Neuron (in vitro differentiated cells): ENCODE results near the gene USP4.
"Not testable (repeated sequence)": the region's sequence is repeated elsewhere in the genome, so short reads cannot be mapped to it uniquely, and the experiment has no call there.

Experiments used
- H2AFZ ChIP-seq: one replicate; pipeline ENCODE4 v1.6.1; 2013; ENCODE audit warnings: low read depth, mild to moderate bottlenecking, inconsistent platforms, low read length, moderate library complexity
- H3K27me3 ChIP-seq: one replicate; pipeline ENCODE4 v1.6.1; 2013; ENCODE audit warnings: low read length; ENCODE audit not compliant: insufficient read depth
- H3K36me3 ChIP-seq: one replicate; pipeline ENCODE4 v1.6.1; 2013; ENCODE audit warnings: low read length; ENCODE audit not compliant: insufficient read depth
- H3K4me1 ChIP-seq: one replicate; pipeline ENCODE4 v1.6.1; 2013; ENCODE audit warnings: low read length; ENCODE audit not compliant: insufficient read depth
- H3K4me3 ChIP-seq: 2 replicates; pipeline ENCODE4 v1.5.1; 2013; ENCODE audit warnings: mild to moderate bottlenecking, low read length, moderate library complexity
- H3K9me3 ChIP-seq: one replicate; pipeline ENCODE4 v1.6.1; 2013; ENCODE audit warnings: low read length

Gene USP4

GRCh38 chr3:49362561-49362960, 22.7 kb upstream of the USP4 start:
- H3K9me3 ChIP-seq: peaks cover 2% of the 10 kb centered on the region
- H3K4me1 ChIP-seq: peaks cover 11% of the 10 kb centered on the region
- H3K36me3 ChIP-seq: peaks cover 59% of the 10 kb centered on the region
- H3K4me3 ChIP-seq: no peak overlapping the region
- no peak overlapping the region for H2AFZ ChIP-seq
- H3K27me3 ChIP-seq: no peaks in the 10 kb centered on the region

- Histone ChIP-seq H2AFZ (no peak overlapping the region), H3K4me3 (no peak overlapping the region), H3K4me1 (peaks cover 13% of the 10 kb centered on the region), H3K36me3 (peaks cover 46% of the 10 kb centered on the region), H3K9me3 (no peaks in the 10 kb centered on the region), H3K27me3 (no peaks in the 10 kb centered on the region)
These were observed 19.8 kb upstream of the USP4 start for GRCh38 chr3:49359623-49360022.

- peak overlapping the region; percentile 65 for H3K4me3 ChIP-seq
These were observed 19.0 kb upstream of the USP4 start for GRCh38 chr3:49358884-49359225.

GRCh38 chr3:49358217-49358883, 18.5 kb upstream of the USP4 start, which contains the start of gene GPX1:
Gene GPX1 (minus strand): TSS chr3:49358353. CDS start chr3:49358278, 75 bp downstream.
- Histone ChIP-seq H2AFZ (peak within 1 kb of the TSS; percentile 2), H3K36me3 (peaks cover 39% of the 10 kb centered on the region), H3K4me3 (peak within 1 kb of the TSS; percentile 65), H3K9me3 (no peaks in the 10 kb centered on the region), H3K4me1 (peaks cover 13% of the 10 kb centered on the region), H3K27me3 (no peaks in the 10 kb centered on the region)

More at GRCh38 chr3:49358884-49359225, 19.0 kb upstream of the USP4 start:
- Histone ChIP-seq H3K9me3 (no peaks in the 10 kb centered on the region), H3K27me3 (no peaks in the 10 kb centered on the region), H3K36me3 (peaks cover 44% of the 10 kb centered on the region), H2AFZ (no peak overlapping the region), H3K4me1 (peaks cover 13% of the 10 kb centered on the region)

GRCh38 chr3:49357443-49358216, 17.8 kb upstream of the USP4 start:
- not testable (repeated sequence) for H3K9me3 ChIP-seq, H3K27me3 ChIP-seq
- H3K4me3 ChIP-seq: peak overlapping the region; percentile 65
- H3K4me1 ChIP-seq: peaks cover 13% of the 10 kb centered on the region
- H3K36me3 ChIP-seq: peaks cover 35% of the 10 kb centered on the region
- H2AFZ ChIP-seq: peak overlapping the region; percentile 2

GRCh38 chr3:49357095-49357442, 17.2 kb upstream of the USP4 start:
- peaks cover 29% of the 10 kb centered on the region for H3K36me3 ChIP-seq
- peaks cover 13% of the 10 kb centered on the region for H3K4me1 ChIP-seq
- H3K9me3 ChIP-seq: not testable (repeated sequence)

GRCh38 chr3:49352890-49353421, 13.1 kb upstream of the USP4 start:
- Histone ChIP-seq H3K27me3 (no peaks in the 10 kb centered on the region), H3K9me3 (no peaks in the 10 kb centered on the region), H3K4me3 (no peak overlapping the region), H3K4me1 (peaks cover 2% of the 10 kb centered on the region), H3K36me3 (peaks cover 6% of the 10 kb centered on the region), H2AFZ (no peak overlapping the region)

More at GRCh38 chr3:49357095-49357442, 17.2 kb upstream of the USP4 start:
- peak overlapping the region; percentile 65 for H3K4me3 ChIP-seq
- H2AFZ ChIP-seq, H3K27me3 ChIP-seq: not testable (repeated sequence)

- no peak overlapping the region for H2AFZ ChIP-seq
- no peaks in the 10 kb centered on the region for H3K9me3 ChIP-seq
These were observed 12.4 kb upstream of the USP4 start for GRCh38 chr3:49352281-49352680.

GRCh38 chr3:49351521-49352011, 11.7 kb upstream of the USP4 start:
- no peaks in the 10 kb centered on the region for H3K9me3 ChIP-seq
- peaks cover 6% of the 10 kb centered on the region for H3K36me3 ChIP-seq
- H3K4me3 ChIP-seq: no peak overlapping the region
- no peak overlapping the region for H2AFZ ChIP-seq
- no peaks in the 10 kb centered on the region for H3K4me1 ChIP-seq
- no peaks in the 10 kb centered on the region for H3K27me3 ChIP-seq

More at GRCh38 chr3:49352281-49352680, 12.4 kb upstream of the USP4 start:
- Histone ChIP-seq H3K27me3 (no peaks in the 10 kb centered on the region), H3K4me3 (no peak overlapping the region), H3K4me1 (no peaks in the 10 kb centered on the region), H3K36me3 (peaks cover 6% of the 10 kb centered on the region)

GRCh38 chr3:49349348-49350114, 9.7 kb upstream of the USP4 start:
- H3K4me3 ChIP-seq: no peak overlapping the region
- H3K4me1 ChIP-seq: no peaks in the 10 kb centered on the region
- H3K9me3 ChIP-seq: no peaks in the 10 kb centered on the region
- no peak overlapping the region for H2AFZ ChIP-seq
- H3K27me3 ChIP-seq: no peaks in the 10 kb centered on the region
- no peaks in the 10 kb centered on the region for H3K36me3 ChIP-seq

- not testable (repeated sequence) for H3K36me3 ChIP-seq, H3K27me3 ChIP-seq, H2AFZ ChIP-seq, H3K9me3 ChIP-seq, H3K4me3 ChIP-seq, H3K4me1 ChIP-seq
These were observed 8.5 kb upstream of the USP4 start for GRCh38 chr3:49348361-49348760.

GRCh38 chr3:49346797-49347251, 7.0 kb upstream of the USP4 start:
- Histone ChIP-seq H3K27me3 (no peaks in the 10 kb centered on the region), H3K4me3 (no peak overlapping the region), H2AFZ (no peak overlapping the region), H3K4me1 (no peaks in the 10 kb centered on the region), H3K9me3 (no peaks in the 10 kb centered on the region), H3K36me3 (no peaks in the 10 kb centered on the region)

- H3K36me3 ChIP-seq: no peaks in the 10 kb centered on the region
- H3K27me3 ChIP-seq: no peaks in the 10 kb centered on the region
- peaks cover 5% of the 10 kb centered on the region for H3K4me1 ChIP-seq
- H2AFZ ChIP-seq: no peak overlapping the region
- H3K4me3 ChIP-seq: no peak overlapping the region
- H3K9me3 ChIP-seq: no peaks in the 10 kb centered on the region
These were observed 3.3 kb upstream of the USP4 start for GRCh38 chr3:49343163-49343562.
